Memory B cell (primary cell): ENCODE results near the gene PREP.

Experiments used
- ATAC-seq: fragments of 150-1000 bp; cut with Tn5 transposase; 2 replicates; pipeline ENCODE4 v1.10.0; 2021; ENCODE audit warnings: low read depth, mild to moderate bottlenecking, moderate library complexity
- DNase-seq, 2 donors: peaks; one replicate each; pipeline ENCODE4 v3.0.0; 2022; ENCODE audit warnings: low spot score in 2 of 2
- H3K27ac Mint-ChIP-seq: one replicate; pipeline ENCODE4 v1.8.0; 2022; ENCODE audit warnings: mild to moderate bottlenecking, moderate library complexity, mixed read lengths
- H3K27me3 Mint-ChIP-seq: one replicate; pipeline ENCODE4 v1.8.0; 2022; ENCODE audit warnings: mixed read lengths
- H3K36me3 Mint-ChIP-seq: one replicate; pipeline ENCODE4 v1.8.0; 2022; ENCODE audit warnings: mild to moderate bottlenecking, mixed read lengths
- H3K4me1 Mint-ChIP-seq: one replicate; pipeline ENCODE4 v1.8.0; 2022; ENCODE audit warnings: mixed read lengths
- H3K4me3 Mint-ChIP-seq: one replicate; pipeline ENCODE4 v1.8.0; 2022; ENCODE audit warnings: mild to moderate bottlenecking, moderate library complexity, mixed read lengths
- H3K9me3 Mint-ChIP-seq: one replicate; pipeline ENCODE4 v1.8.0; 2022; ENCODE audit warnings: mixed read lengths

PREP gene

DNA sequence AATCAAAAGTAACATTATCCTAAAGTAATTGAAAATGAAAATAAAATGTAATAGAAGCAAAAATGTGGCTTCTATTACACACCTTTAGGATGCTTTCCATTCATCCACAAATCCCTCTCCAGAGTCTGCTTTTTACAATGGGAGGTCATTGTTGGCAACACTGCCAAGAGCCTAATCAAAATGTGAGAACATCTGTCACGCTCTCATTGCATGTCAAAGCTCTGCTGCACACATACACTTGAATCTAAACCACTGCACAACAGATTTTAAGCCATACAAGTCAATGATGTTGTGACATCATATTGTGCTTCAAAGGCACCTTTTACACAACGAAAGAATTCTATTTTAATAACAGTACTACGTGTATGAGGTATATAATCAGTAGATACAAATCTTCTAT, 82.1 kb downstream of the PREP start:
- no peak for ATAC-seq
- Mint-ChIP-seq H3K4me3 (no peak overlapping the region), H3K9me3 (no peaks in the 10 kb centered on the region), H3K36me3 (peaks cover 43% of the 10 kb centered on the region), H3K4me1 (no peaks in the 10 kb centered on the region), H3K27me3 (no peaks in the 10 kb centered on the region), H3K27ac (no peak overlapping the region)
- DNase-seq = no peak

DNA sequence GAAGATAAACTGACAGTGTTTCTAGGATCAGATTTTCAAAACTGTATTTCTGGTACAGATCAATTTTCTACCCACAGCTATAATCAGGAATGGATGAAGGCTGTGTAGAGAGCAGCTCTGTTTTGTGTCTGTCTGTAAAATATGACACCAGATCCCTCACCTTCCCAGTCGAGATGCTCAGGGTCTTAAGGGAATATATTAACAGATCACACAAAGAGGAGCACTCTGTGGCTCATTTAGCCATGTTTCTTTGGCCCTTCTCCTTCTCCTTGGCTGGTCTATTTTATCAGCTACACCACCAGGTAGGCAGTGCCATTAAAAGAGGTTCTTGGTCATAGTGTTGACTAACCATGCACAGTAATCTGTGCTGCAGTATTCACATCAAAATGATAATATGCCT, 82.6 kb downstream of the PREP start:
- Mint-ChIP-seq H3K27me3 (no peaks in the 10 kb centered on the region), H3K4me1 (no peaks in the 10 kb centered on the region), H3K9me3 (no peaks in the 10 kb centered on the region), H3K36me3 (peaks cover 40% of the 10 kb centered on the region), H3K27ac (no peak overlapping the region), H3K4me3 (no peak overlapping the region)
- ATAC-seq (no peak), DNase-seq (no peak)

DNA sequence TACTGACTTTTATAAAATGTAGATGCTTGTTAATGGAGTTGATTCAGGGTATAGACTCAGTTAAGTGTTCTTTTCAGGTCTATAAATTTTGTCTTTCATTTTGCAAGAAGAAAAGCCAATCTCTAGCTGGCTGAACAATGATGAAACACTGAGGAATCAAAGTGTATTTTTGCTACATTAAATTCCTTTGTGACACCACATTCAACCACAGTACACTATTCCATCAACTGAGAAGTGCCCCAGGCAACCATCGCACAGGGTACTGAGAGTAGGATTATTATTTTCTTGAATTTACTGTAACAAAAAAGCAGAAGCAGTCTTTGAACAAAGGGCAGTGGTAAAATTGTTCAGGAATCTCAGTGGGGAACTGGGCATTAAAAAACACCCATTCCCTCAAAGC, 83.6 kb downstream of the PREP start:
- H3K27me3 Mint-ChIP-seq = no peaks in the 10 kb centered on the region
- H3K4me1 Mint-ChIP-seq = no peaks in the 10 kb centered on the region
- no peak overlapping the region for H3K4me3 Mint-ChIP-seq
- H3K36me3 Mint-ChIP-seq = peaks cover 42% of the 10 kb centered on the region
- ATAC-seq = no peak
- H3K9me3 Mint-ChIP-seq = no peaks in the 10 kb centered on the region
- H3K27ac Mint-ChIP-seq = no peak overlapping the region
- DNase-seq = no peak

DNA sequence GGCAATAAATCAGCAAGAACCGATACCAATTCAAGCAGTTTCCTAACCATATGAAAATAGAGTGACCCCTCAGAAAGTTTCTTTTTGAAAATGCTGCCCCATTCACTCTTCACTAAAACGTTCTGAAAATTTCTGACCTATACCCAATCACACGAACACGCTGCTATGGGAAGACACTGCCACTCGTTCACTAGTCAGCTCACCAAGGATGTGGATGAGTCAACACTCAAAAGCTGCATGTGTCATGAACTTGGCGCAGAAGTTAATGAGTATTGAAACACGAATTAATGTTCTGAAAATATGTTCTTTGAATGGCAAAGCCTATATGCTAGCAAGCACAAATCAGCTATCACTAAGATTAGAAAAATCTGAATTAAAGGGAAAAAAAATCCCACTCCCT, 84.2 kb downstream of the PREP start:
- no peak overlapping the region for H3K27ac Mint-ChIP-seq
- peaks cover 39% of the 10 kb centered on the region for H3K36me3 Mint-ChIP-seq
- no peaks in the 10 kb centered on the region for H3K4me1 Mint-ChIP-seq
- H3K4me3 Mint-ChIP-seq = no peak overlapping the region
- ATAC-seq (no peak), DNase-seq (no peak)
- H3K9me3 Mint-ChIP-seq = no peaks in the 10 kb centered on the region
- H3K27me3 Mint-ChIP-seq = no peaks in the 10 kb centered on the region

DNA sequence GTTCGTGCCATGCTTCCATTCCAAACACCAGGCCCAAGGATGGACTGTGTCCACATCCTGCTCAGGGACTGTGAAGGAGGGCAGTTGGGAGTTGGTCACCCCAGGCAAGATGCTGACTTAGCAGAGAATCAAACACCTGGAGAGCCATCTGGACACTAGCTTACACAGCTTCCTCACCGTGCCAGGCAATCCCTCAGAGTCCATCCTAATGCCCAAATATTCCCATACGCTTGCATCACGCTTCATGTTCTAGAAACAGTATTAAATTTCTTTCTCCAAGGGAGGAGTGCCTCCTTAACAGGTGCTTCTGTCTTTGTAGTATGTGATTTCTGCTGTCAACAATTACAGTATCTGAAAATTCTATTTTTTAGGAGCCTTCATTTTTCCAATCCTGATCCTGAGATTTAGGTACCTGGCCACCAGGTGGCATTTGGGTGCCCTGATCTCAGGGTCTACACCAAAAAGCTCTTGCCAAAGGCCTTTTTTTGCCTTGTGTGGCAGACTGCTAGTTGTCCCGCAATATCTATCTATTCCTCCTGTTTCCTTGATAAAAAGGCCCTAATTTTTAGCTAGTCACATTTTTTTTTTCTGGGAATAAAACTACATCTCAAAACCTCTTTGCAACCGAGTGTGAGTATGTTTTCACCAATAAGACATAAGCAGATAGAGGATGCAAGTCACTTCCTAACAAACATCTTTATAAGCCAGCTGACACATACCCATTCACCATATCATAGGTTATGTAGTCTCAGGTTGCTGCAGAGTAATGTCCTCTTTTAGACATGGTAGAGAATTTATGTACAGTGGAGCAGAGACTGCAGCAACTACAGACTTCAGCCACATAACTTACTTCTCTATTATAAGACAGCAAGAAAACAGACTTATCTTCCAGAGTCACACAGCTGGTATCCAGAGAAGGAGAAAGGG, 85.0 kb downstream of the PREP start:
- Mint-ChIP-seq H3K9me3 (no peaks in the 10 kb centered on the region), H3K27ac (no peak overlapping the region), H3K4me1 (no peaks in the 10 kb centered on the region), H3K4me3 (no peak overlapping the region), H3K36me3 (peaks cover 36% of the 10 kb centered on the region), H3K27me3 (no peaks in the 10 kb centered on the region)
- DNase-seq = no peak
- ATAC-seq = no peak

DNA sequence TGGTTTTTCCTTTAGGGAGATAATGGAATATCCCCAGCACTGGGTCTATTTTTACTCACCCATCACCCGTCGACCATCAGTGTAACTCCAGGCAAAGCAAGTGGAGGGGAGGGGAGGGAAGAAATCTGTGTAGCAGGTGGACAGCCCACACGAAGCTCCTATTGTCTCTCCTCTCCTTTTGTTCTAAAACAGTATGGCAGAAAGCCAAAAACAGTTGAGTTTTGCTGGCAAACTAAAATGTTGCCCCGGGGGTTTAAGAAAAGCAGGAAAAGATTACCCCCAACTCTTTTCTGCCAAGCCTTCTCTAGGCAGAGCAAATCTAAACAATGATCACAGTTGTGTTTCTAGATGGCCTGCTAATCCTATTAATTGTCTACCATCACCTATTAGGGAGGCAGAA, 89.7 kb downstream of the PREP start:
- DNase-seq (no peak), ATAC-seq (no peak)
- Mint-ChIP-seq H3K27ac (no peak overlapping the region), H3K4me1 (no peaks in the 10 kb centered on the region), H3K9me3 (no peaks in the 10 kb centered on the region), H3K27me3 (no peaks in the 10 kb centered on the region), H3K36me3 (peaks cover 34% of the 10 kb centered on the region), H3K4me3 (no peak overlapping the region)

DNA sequence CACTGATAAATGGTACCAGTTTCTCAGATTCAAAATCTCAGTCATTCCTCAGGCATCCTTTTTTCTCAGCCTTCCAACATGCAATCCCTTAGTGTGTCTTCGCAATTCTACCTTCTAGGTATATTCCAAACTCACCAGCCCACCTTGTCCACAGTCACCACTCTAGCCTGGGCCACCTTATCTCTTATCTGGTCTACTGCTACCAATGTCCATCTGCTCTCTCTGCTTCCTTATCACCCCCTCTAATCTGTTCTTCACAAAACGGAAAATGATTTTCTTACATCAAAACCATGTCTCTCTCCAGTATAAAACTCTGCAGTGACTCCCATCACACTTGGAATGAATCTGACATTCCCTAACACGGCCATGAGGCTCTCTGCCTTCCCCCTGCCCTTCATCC, 91.9 kb downstream of the PREP start:
- Mint-ChIP-seq H3K36me3 (peaks cover 28% of the 10 kb centered on the region), H3K4me3 (no peak overlapping the region), H3K4me1 (no peaks in the 10 kb centered on the region), H3K9me3 (no peaks in the 10 kb centered on the region), H3K27me3 (no peaks in the 10 kb centered on the region), H3K27ac (no peak overlapping the region)
- ATAC-seq (no peak), DNase-seq (no peak)

DNA sequence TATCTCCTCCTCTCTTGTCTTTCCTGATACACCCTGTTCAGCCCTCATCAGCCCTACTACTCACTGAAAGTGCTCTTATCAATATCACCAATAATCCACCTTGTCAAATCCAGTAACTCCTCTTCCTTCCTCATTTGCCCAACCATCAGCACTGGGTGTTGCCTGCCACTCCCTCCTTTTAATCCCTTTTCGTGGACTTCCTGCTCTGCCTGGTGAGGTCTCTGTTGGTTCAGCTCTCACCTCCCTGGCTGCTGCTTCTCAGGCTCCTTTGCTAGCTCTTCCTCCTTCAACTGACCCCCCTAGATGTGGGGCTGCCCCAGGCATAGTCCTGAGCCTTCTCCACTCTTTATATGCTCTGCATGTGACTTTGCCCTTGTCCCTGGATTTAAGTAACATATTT, 92.5 kb downstream of the PREP start:
- no peak for ATAC-seq
- Mint-ChIP-seq H3K4me3 (no peak overlapping the region), H3K9me3 (no peaks in the 10 kb centered on the region), H3K27me3 (no peaks in the 10 kb centered on the region), H3K36me3 (peaks cover 24% of the 10 kb centered on the region), H3K27ac (no peak overlapping the region), H3K4me1 (no peaks in the 10 kb centered on the region)
- no peak for DNase-seq

DNA sequence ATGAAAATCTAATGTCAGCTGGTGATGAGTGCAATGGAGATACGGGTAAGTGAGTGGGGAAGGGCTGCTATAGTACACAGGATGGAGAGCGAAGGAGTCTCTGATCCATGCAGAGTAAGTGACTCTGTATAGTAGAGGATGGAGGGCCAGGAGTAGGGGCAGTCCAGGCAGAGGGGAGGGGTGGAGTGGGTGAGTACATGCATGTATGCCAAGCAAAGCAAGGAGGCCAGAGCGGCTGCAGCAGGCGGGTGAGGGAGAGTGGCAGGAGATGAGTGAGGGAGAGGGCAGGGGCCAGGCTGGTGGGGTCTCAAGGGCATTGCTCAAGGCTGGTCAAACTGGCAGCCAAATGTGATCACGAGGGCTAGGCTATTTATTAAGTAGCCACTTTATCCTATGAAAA, 94.0 kb downstream of the PREP start:
- Mint-ChIP-seq H3K36me3 (peaks cover 22% of the 10 kb centered on the region), H3K27me3 (no peaks in the 10 kb centered on the region), H3K4me3 (no peak overlapping the region), H3K4me1 (peaks cover 2% of the 10 kb centered on the region), H3K27ac (no peak overlapping the region), H3K9me3 (no peaks in the 10 kb centered on the region)
- DNase-seq (no peak), ATAC-seq (no peak)

DNA sequence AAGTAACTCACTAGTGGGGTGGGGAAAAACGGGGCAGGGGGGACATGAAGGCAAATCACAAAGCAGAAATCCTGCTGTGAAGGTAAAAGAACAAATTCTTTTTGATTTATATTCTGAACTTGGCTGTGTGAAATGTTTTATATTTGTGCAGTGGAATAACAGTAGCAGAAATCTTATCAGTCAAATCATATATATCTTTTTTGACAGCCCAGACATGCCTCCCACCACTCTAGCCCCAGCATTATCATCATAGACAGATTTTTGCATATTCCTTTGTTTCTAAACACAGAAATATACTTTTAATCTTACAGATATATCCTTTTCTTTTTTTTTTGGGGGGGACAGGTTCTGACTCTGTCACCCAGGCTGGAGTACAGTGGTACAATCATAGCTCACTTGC, 97.4 kb downstream of the PREP start:
- Mint-ChIP-seq H3K27ac (peak overlapping the region; percentile 17), H3K9me3 (no peaks in the 10 kb centered on the region), H3K27me3 (no peaks in the 10 kb centered on the region), H3K36me3 (peaks cover 32% of the 10 kb centered on the region), H3K4me3 (no peak overlapping the region), H3K4me1 (peaks cover 2% of the 10 kb centered on the region)
- no peak for ATAC-seq
- DNase-seq = no peak

DNA sequence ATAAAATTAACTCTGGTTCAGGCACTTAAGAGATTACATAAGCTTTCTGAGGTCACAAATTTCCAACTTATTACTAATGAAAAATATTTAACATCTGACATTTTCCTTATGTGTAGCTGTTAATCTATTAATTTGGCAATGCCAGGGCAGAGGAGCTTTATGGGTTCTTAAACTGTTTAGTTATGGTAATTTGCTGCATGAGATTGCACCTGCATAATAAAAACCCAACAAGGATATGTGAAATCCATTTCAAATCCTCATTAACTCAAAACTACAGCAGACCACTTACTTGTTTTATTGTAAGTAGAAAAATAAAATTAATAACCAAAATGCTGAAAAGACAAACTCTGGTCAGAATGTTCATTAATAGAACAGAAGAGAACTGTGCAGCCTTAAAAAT, 98.1 kb downstream of the PREP start:
- peaks cover 32% of the 10 kb centered on the region for H3K36me3 Mint-ChIP-seq
- no peaks in the 10 kb centered on the region for H3K9me3 Mint-ChIP-seq
- ATAC-seq = no peak
- no peak for DNase-seq
- peak overlapping the region; percentile 17 for H3K27ac Mint-ChIP-seq
- no peaks in the 10 kb centered on the region for H3K27me3 Mint-ChIP-seq
- H3K4me1 Mint-ChIP-seq = peaks cover 2% of the 10 kb centered on the region
- H3K4me3 Mint-ChIP-seq = no peak overlapping the region

DNA sequence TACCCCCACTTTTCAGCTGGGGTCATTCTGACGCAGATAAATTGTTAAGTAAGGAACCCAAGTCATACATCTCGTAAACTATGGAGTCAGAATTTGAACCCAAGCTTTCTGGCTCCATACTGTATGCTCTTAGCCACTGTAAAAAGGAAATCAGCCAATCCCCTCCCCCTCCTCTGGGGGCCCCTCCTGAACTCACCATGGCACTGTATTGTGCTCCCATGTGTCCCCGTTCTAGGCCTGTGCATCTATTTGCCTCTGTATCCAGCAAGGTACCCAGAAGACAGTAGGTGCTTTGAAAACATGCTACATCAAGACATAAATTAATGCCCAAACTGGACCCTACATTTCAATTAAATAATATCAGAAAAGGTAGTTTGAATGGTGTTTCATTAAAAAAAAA, 98.5 kb downstream of the PREP start:
- ATAC-seq = no peak
- H3K4me3 Mint-ChIP-seq = no peak overlapping the region
- no peak for DNase-seq
- peaks cover 2% of the 10 kb centered on the region for H3K4me1 Mint-ChIP-seq
- no peak overlapping the region for H3K27ac Mint-ChIP-seq
- H3K36me3 Mint-ChIP-seq = peaks cover 32% of the 10 kb centered on the region
- no peaks in the 10 kb centered on the region for H3K27me3 Mint-ChIP-seq
- no peaks in the 10 kb centered on the region for H3K9me3 Mint-ChIP-seq

DNA sequence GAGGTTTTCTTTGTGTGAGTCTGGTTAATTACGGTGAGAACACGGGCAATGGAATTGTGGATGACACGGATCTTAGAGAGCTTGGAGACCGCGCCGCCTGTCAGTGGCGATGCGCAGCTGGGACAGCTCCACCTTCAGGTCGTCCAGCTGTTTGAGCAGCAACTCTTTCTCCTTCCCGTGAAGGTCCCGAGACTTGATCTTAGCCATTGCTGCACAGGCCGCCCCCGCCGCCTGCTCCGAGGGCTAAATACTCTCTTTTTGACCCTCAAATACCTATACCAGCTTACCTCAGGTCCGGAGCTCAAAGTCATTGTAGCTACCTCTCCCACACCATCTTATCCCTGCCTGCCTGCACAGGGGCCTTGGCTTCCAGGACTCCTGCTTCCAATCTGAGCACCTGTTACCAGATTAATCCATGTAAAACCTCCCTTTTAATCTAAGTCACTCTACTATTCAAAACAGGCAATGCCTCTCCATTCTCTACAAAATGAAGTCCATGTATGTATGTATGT, 100.2 kb downstream of the PREP start:
- no peak overlapping the region for H3K27ac Mint-ChIP-seq
- no peaks in the 10 kb centered on the region for H3K9me3 Mint-ChIP-seq
- DNase-seq (no peak), ATAC-seq (no peak)
- H3K4me1 Mint-ChIP-seq = peaks cover 2% of the 10 kb centered on the region
- no peak overlapping the region for H3K4me3 Mint-ChIP-seq
- no peaks in the 10 kb centered on the region for H3K27me3 Mint-ChIP-seq
- H3K36me3 Mint-ChIP-seq = peaks cover 28% of the 10 kb centered on the region

DNA sequence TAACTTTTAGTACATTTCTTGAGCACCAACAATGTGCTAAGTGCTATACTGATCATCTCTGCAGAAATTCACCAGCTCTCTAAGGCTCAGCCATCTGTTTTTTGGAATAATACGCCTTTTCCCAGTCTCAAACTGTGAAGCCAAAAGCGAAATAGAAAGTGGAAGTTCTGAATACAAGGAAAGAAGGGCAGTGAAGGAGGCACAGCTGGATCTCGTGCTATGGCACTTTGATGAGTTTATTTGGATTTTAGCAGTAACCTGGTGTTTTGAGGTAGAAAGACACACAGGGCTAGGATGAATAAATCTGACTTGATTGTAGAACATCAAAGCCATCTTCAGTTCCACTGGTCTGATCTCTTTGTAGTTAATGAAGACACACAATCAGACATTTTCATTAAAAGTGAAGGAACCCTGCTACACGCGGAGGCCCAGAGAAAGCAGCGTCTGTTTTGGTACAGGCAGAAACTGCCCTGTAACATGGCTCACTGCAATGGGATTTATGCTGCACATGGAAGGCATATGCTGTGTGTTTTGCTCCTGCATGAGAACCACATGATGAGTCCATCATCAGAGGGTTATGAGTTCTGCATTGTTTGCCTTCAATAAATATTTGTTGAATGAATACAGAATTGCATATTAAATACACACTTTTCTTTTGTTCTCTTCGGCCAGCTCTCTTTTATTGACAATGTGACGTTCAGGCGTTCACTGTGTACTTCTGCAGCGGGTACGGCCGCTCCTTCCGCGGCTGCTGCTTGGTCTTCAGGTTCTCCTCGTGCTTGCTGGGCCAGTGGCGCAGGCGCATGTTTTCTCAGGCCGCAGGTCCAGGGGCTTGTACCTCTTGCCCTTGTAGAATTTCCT, 100.9 kb downstream of the PREP start:
- Mint-ChIP-seq H3K27me3 (no peaks in the 10 kb centered on the region), H3K9me3 (no peaks in the 10 kb centered on the region), H3K4me1 (peaks cover 2% of the 10 kb centered on the region), H3K36me3 (peaks cover 29% of the 10 kb centered on the region), H3K4me3 (no peak overlapping the region), H3K27ac (no peak overlapping the region)
- DNase-seq = no peak
- no peak for ATAC-seq
